GM18858 (cell line): ENCODE results near the gene IL9R.
"Not testable (repeated sequence)": the region's sequence is repeated elsewhere in the genome, so short reads cannot be mapped to it uniquely, and the experiment has no call there.

Experiments
- ATAC-seq: cut with Tn5 transposase; IDR thresholded peaks from one replicate; pipeline ENCODE4 v1.9.1; 2021; ENCODE audit not compliant: unreplicated experiment

Gene IL9R

DNA sequence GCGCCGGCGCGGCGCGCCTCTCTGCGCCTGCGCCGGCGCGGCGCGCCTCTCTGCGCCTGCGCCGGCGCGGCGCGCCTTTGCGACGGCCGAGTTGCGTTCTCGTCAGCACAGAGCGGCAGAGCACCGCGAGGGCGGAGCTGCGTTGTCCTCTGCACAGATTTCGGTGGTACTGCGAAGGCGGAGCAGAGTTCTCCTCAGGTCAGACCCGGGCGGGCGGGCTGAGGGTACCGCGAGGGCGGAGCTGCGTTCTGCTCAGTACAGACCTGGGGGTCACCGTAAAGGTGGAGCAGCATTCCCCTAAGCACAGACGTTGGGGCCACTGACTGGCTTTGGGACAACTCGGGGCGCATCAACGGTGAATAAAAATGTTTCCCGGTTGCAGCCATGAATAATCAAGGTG, 31.8 kb downstream of the IL9R start:
- ATAC-seq, result not testable (repeated sequence)

DNA sequence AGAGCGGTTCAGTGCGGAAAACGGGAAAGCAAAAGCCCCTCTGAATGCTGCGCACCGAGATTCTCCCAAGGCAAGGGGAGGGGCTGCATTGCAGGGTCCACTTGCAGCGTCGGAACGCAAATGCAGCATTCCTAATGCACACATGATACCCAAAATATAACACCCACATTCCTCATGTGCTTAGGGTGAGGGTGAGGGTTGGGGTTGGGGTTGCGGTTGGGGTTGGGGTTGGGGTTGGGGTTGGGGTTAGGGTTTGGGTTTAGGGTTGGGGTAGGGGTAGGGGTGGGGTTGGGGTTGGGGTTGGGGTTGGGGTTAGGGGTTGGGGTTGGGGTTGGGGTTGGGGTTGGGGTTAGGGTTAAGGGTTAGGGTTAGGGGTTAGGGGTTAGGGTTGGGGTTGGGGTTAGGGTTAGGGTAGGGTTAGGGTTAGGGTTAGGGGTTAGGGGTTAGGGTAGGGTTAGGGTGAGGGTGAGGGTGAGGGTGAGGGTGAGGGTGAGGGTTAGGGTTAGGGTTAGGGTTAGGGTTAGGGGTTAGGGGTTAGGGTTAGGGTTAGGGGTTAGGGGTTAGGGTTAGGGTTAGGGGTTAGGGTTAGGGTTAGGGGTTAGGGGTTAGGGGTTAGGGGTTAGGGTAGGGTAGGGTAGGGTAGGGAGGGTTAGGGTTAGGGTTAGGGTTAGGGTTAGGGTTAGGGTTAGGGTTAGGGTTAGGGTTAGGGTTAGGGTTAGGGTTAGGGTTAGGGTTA, 32.4 kb downstream of the IL9R start:
- not testable (repeated sequence) for ATAC-seq

DNA sequence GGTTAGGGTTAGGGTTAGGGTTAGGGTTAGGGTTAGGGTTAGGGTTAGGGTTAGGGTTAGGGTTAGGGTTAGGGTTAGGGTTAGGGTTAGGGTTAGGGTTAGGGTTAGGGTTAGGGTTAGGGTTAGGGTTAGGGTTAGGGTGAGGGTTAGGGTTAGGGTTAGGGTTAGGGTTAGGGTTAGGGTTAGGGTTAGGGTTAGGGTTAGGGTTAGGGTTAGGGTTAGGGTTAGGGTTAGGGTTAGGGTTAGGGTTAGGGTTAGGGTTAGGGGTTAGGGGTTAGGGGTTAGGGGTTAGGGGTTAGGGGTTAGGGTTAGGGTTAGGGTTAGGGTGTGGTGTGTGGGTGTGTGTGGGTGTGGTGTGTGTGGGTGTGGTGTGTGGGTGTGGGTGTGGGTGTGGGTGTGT, 33.0 kb downstream of the IL9R start:
- ATAC-seq, result not testable (repeated sequence)
